HepG2 (cell line): ENCODE data around the gene ZG16B. TPM values are rescaled to one million over a fixed set of nuclear protein-coding genes. Genes with fewer than 3 reads are reported as not detected.

Experiments used
- AGO2 ChIP-seq: fragments of 200-400 bp; formaldehyde crosslinking; optimal IDR thresholded peaks from 2 replicates; pipeline ENCODE3; 2017; ENCODE audit warnings: mild to moderate bottlenecking, low read depth, low read length, moderate library complexity
- CBX1 ChIP-seq: IDR thresholded peaks from one replicate; pipeline ENCODE4 v1.6.1; 2016; ENCODE audit warnings: antibody characterized with exemption, low read depth
- ESRRA ChIP-seq: sonication (generic); formaldehyde crosslinking; IDR thresholded peaks from 2 replicates; pipeline ENCODE4 v1.5.1; 2020; ENCODE audit warnings: mild to moderate bottlenecking, low read depth, missing genetic modification reagents
- ETV6 ChIP-seq: sonication (generic); formaldehyde crosslinking; conservative IDR thresholded peaks from 2 replicates; pipeline ENCODE4 v1.4.0; 2020; ENCODE audit warnings: missing genetic modification reagents
- FLYWCH1 ChIP-seq: sonication (generic); formaldehyde crosslinking; IDR thresholded peaks from 2 replicates; pipeline ENCODE4 v1.8.1; 2023; ENCODE audit warnings: mild to moderate bottlenecking, missing genetic modification reagents
- KDM6A ChIP-seq: IDR thresholded peaks from 2 replicates; pipeline ENCODE4 v1.6.1; 2016; ENCODE audit warnings: low read depth
- MNT ChIP-seq: fragments of 450-650 bp; IDR thresholded peaks from 2 replicates; pipeline ENCODE4 v1.6.1; 2016
- NONO ChIP-seq, 2 experiments: fragments of 450-650 bp in 1 of 2; sonication (generic) in 1 of 2; formaldehyde crosslinking in 1 of 2; IDR thresholded peaks in 1 of 2; conservative IDR thresholded peaks in 1 of 2; 2 replicates each; pipeline versions ENCODE4 v1.6.1 to v1.8.0; 2017 to 2022; ENCODE audit warnings: mild to moderate bottlenecking in 1 of 2, missing genetic modification reagents in 1 of 2, moderate library complexity in 1 of 2
- PBX2 ChIP-seq: IDR thresholded peaks from 2 replicates; pipeline ENCODE4 v1.6.1; 2016; ENCODE audit warnings: control low read depth
- SETDB1 ChIP-seq: sonication (generic); formaldehyde crosslinking; IDR thresholded peaks from 2 replicates; pipeline ENCODE4 v1.5.1; 2020; ENCODE audit warnings: missing genetic modification reagents, mild to moderate bottlenecking, borderline replicate concordance
- YEATS2 ChIP-seq: sonication (generic); formaldehyde crosslinking; IDR thresholded peaks from 2 replicates; pipeline ENCODE4 v1.4.0; 2020; ENCODE audit warnings: missing genetic modification reagents, borderline replicate concordance
- ZBTB10 ChIP-seq: sonication (generic); formaldehyde crosslinking; IDR thresholded peaks from 2 replicates; pipeline ENCODE4 v1.4.0; 2020; ENCODE audit warnings: missing genetic modification reagents, borderline replicate concordance
- ZFP36 ChIP-seq: fragments of 150-350 bp; IDR thresholded peaks from 2 replicates; pipeline ENCODE4 v1.6.1; 2018; ENCODE audit warnings: borderline replicate concordance, low read length, low read depth; ENCODE audit not compliant: partially characterized antibody
- ZKSCAN8 ChIP-seq: IDR thresholded peaks from 2 replicates; pipeline ENCODE4 v1.6.1; 2016; ENCODE audit warnings: borderline replicate concordance, missing genetic modification reagents, missing compliant biosample characterization
- ZNF225 ChIP-seq: sonication (generic); formaldehyde crosslinking; IDR thresholded peaks from 2 replicates; pipeline ENCODE4 v1.4.0; 2020; ENCODE audit warnings: mild to moderate bottlenecking, missing genetic modification reagents
- ZNF232 ChIP-seq: sonication (generic); formaldehyde crosslinking; IDR thresholded peaks from 2 replicates; pipeline ENCODE4 v1.4.0; 2020; ENCODE audit warnings: missing genetic modification reagents, borderline replicate concordance
- ZNF251 ChIP-seq: sonication (generic); formaldehyde crosslinking; IDR thresholded peaks from 2 replicates; pipeline ENCODE4 v1.9.0; 2021; ENCODE audit warnings: mild to moderate bottlenecking, missing genetic modification reagents
- ZNF275 ChIP-seq: sonication (generic); formaldehyde crosslinking; IDR thresholded peaks from 2 replicates; pipeline ENCODE4 v1.8.0; 2022; ENCODE audit warnings: missing genetic modification reagents, mild to moderate bottlenecking, inconsistent platforms, borderline replicate concordance
- ZNF562 ChIP-seq: sonication (generic); formaldehyde crosslinking; IDR thresholded peaks from 2 replicates; pipeline ENCODE4 v1.8.0; 2022; ENCODE audit warnings: missing genetic modification reagents, borderline replicate concordance
- ZNF567 ChIP-seq: sonication (generic); formaldehyde crosslinking; IDR thresholded peaks from 2 replicates; pipeline ENCODE4 v1.8.1; 2023; ENCODE audit warnings: mild to moderate bottlenecking, missing genetic modification reagents, borderline replicate concordance
- ZNF670 ChIP-seq: sonication (generic); formaldehyde crosslinking; IDR thresholded peaks from 2 replicates; pipeline ENCODE4 v1.8.0; 2022; ENCODE audit warnings: mild to moderate bottlenecking, missing genetic modification reagents, borderline replicate concordance
- ZNF747 ChIP-seq: sonication (generic); formaldehyde crosslinking; IDR thresholded peaks from 2 replicates; pipeline ENCODE4 v1.8.1; 2023; ENCODE audit warnings: missing genetic modification reagents, mild to moderate bottlenecking, borderline replicate concordance
- ZSCAN30 ChIP-seq: sonication (generic); formaldehyde crosslinking; IDR thresholded peaks from 2 replicates; pipeline ENCODE4 v1.5.0; 2020; ENCODE audit warnings: mild to moderate bottlenecking, missing genetic modification reagents
- polyA plus RNA-seq, 8 experiments: library from polyadenylated mRNA; depleted of rRNA in 3 of 8; stranded (reverse) in 7 of 8; unstranded in 1 of 8; fragments of >200 nt; fragmentation: Illumina TruSeq in 4 of 8; extraction: Trizol in 4 of 8; gene quantifications; 2 replicates each; pipeline versions ENCODE4 v1.2.1 to v1.2.3, GENCODE V29; 2011 to 2016; ENCODE audit warnings: low read depth in 4 of 8, missing spikeins in 1 of 8, mixed read lengths in 1 of 8; ENCODE audit not compliant: insufficient read depth in 1 of 8
- total RNA-seq, 5 experiments: library from RNA; depleted of rRNA; stranded (reverse); fragments of >200 nt; fragmentation: Illumina TruSeq; extraction: Trizol; gene quantifications; 2 replicates each; pipeline ENCODE4 v1.2.3, GENCODE V29; 2016; ENCODE audit warnings: low read depth in 1 of 5

The ZG16B gene
- total and polyA plus RNA-seq, 2 of the 13 experiments (the other 11 are each of a cell fraction or from before 2014, with no cell fraction given): 1.5 to 11.3 TPM

- TF ChIP-seq ZNF562 (CRISPR knock-in tag) (no peak), FLYWCH1 (CRISPR knock-in tag) (no peak), ZNF251 (no peak), ZNF747 (peak; percentile 97), ETV6 (no peak; the same call in 1 of the 2 replicates), NONO (IDR thresholded peaks at IDR 0.05) (no peak), NONO (CRISPR knock-in tag; conservative IDR thresholded peaks at IDR 0.05) (peak; percentile 83), KDM6A (CRISPR knock-in tag) (peak; percentile 24; the same call in 1 of the 2 replicates), ZNF567 (CRISPR knock-in tag) (no peak), ZNF225 (CRISPR knock-in tag) (0 out of 2 replicates have a peak, but pooled peaks have one; percentile 37), YEATS2 (CRISPR knock-in tag) (peak; percentile 89; the same call in 1 of the 2 replicates), CBX1 (peak; percentile 78), ZBTB10 (CRISPR knock-in tag) (0 out of 2 replicates have a peak, but pooled peaks have one; percentile 20), SETDB1 (CRISPR knock-in tag) (peak; percentile 40), MNT (no peak), ZNF232 (CRISPR knock-in tag) (peak; percentile 83; the same call in 1 of the 2 replicates), ZSCAN30 (no peak), AGO2 (peak; percentile 60), ZNF670 (CRISPR knock-in tag) (no peak), PBX2 (CRISPR knock-in tag) (no peak), ZKSCAN8 (0 out of 2 replicates have a peak, but pooled peaks have one; percentile 44), ZFP36 (no peak), ESRRA (CRISPR knock-in tag) (no peak), ZNF275 (CRISPR knock-in tag) (no peak)
Measured at GRCh38 chr16:2867987-2868789, 38.1 kb downstream of the ZG16B start (continued).
